Thyroid gland (tissue), 4 donors: ENCODE measurements around the gene ADAM11.

Source experiments
- CTCF ChIP-seq, 6 experiments: fragments of 200-600 bp in 3 of 6; fragments of 450-650 bp in 3 of 6; sonication (generic) in 3 of 6; IDR thresholded peaks; one replicate each; pipeline ENCODE4 v1.5.1; 2016 to 2019; ENCODE audit warnings: antibody characterized with exemption in 6 of 6, mild to moderate bottlenecking in 2 of 6, inconsistent platforms in 1 of 6, moderate library complexity in 1 of 6
- POLR2A ChIP-seq, 2 donors: fragments of 450-650 bp; IDR thresholded peaks; one replicate each; pipeline ENCODE4 v1.6.1; 2017; ENCODE audit warnings: antibody characterized with exemption in 2 of 2, mild to moderate bottlenecking in 2 of 2, moderate library complexity in 1 of 2

DNA sequence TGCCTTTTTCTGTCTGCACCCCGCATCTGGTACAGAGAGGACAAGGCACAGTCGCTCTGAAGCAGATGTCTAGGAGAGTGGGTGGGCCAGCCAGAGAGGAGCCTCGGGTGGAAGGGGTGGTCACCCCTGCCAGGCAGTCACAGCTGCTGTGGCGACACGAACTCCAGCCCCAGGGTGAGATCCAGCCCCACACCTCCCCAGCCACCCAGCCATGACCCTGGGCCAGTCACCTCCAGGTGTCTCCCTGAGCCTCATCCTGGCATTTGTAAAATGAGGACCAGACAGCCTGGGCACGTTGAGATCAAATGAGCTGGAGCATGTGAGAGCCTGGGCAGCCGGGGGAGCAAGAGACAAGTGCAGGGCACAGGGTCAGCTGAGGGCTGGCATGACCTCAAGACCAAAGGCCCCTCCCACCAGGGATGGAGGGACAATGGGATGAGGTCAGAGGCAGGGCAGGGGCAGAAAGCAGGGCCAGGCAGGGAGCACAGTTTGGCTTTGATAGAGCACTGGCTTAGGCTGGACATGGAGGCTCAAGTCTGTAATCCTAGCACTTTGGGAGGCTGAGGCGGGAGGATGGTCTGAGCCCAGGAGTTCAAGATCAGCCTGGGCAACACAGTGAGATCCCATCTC is 7.7 kb downstream of the ADAM11 start:
- TF ChIP-seq CTCF (IDR thresholded peaks at IDR 0.05): no peak
- no peak for TF ChIP-seq POLR2A (IDR thresholded peaks at IDR 0.05)
